ENCODE data around the gene PRSS27. TPM values are rescaled to one million over a fixed set of nuclear protein-coding genes. Genes with fewer than 3 reads are reported as not detected.

Gene PRSS27
- total RNA-seq, 6 experiments from 2014 or later: 0.17 to 0.43 (median 0.31) TPM

- H3K4me1 Mint-ChIP-seq (ENCODE audit: low read depth): no peaks in the 10 kb centered on the region
These were observed 7.5 kb downstream of the PRSS27 start for GRCh38 chr16:2712546-2712945.

GRCh38 chr16:2712063-2712441, 8.0 kb downstream of the PRSS27 start:
- Mint-ChIP-seq H3K4me3 (no peak overlapping the region), H3K9me3 (no peaks in the 10 kb centered on the region), H3K36me3 (ENCODE audit: low read depth) (no peaks in the 10 kb centered on the region), H3K27ac (no peak overlapping the region; the same call in 1 of the 2 replicates), H3K27me3 (ENCODE audit: insufficient read depth) (peaks cover 6% of the 10 kb centered on the region), H3K4me1 (ENCODE audit: low read depth) (no peaks in the 10 kb centered on the region)
- no peak for DNase-seq
- no peak for TF ChIP-seq CTCF (IDR thresholded peaks at IDR 0.05)

More at GRCh38 chr16:2712546-2712945, 7.5 kb downstream of the PRSS27 start:
- Mint-ChIP-seq H3K9me3 (no peaks in the 10 kb centered on the region), H3K27me3 (ENCODE audit: insufficient read depth) (peaks cover 6% of the 10 kb centered on the region), H3K36me3 (ENCODE audit: low read depth) (no peaks in the 10 kb centered on the region), H3K4me3 (no peak overlapping the region), H3K27ac (no peak overlapping the region)
- TF ChIP-seq CTCF (IDR thresholded peaks at IDR 0.05): no peak
- no peak for DNase-seq

GRCh38 chr16:2711370-2712062, 8.5 kb downstream of the PRSS27 start:
- H3K4me1 Mint-ChIP-seq (ENCODE audit: low read depth): no peaks in the 10 kb centered on the region
- H3K27me3 Mint-ChIP-seq (ENCODE audit: insufficient read depth): peaks cover 6% of the 10 kb centered on the region
- H3K36me3 Mint-ChIP-seq (ENCODE audit: low read depth): no peaks in the 10 kb centered on the region
- DNase-seq: no peak
- no peak for TF ChIP-seq CTCF (IDR thresholded peaks at IDR 0.05)
- H3K27ac Mint-ChIP-seq: no peak overlapping the region
- no peaks in the 10 kb centered on the region for H3K9me3 Mint-ChIP-seq
- H3K4me3 Mint-ChIP-seq: no peak overlapping the region

GRCh38 chr16:2710711-2711231, 9.3 kb downstream of the PRSS27 start:
- Mint-ChIP-seq H3K4me1 (ENCODE audit: low read depth) (no peaks in the 10 kb centered on the region), H3K27ac (no peak overlapping the region; the same call in 1 of the 2 replicates), H3K9me3 (no peaks in the 10 kb centered on the region), H3K4me3 (no peak overlapping the region), H3K27me3 (ENCODE audit: insufficient read depth) (peaks cover 6% of the 10 kb centered on the region), H3K36me3 (ENCODE audit: low read depth) (no peaks in the 10 kb centered on the region)
- no peak for TF ChIP-seq CTCF (IDR thresholded peaks at IDR 0.05)
- no peak for DNase-seq

DNA sequence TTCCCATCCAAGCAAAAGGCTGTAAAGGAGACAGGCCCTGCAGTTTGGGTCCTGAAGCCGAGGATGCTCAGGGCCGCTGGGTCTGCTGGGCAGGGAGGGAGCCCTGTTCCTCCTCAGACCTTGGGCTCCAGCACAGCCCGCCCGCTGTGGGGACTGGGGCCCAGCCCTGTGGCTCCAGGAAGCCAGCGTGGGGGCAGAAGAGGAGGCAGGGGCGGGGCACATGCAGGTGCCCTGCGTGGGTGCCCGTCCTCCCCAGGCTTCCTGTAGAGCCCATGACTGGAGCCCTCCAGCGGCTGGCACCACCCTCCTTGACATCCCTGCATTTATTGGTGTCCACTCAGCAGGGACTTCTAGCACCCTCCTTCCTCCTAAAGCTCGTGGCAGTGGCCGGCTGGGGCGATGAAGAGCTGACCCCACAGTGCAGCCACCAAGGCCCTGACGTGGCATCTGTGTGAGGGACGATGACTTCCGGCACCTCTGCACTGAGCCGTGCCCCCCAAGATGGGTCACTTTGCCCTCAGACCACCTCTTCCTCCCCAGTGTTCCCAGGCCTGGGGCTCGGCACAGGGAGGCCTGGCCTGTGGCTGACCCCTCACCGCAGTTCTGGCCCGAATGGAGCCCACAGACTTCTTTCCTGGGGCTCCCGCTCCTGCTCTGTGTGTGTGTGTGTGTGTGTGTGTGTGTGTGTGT, 9.9 kb downstream of the PRSS27 start:
- no peak for TF ChIP-seq CTCF (IDR thresholded peaks at IDR 0.05)
- no peak for DNase-seq
- no peak overlapping the region for H3K4me3 Mint-ChIP-seq
- peaks cover 6% of the 10 kb centered on the region for H3K27me3 Mint-ChIP-seq (ENCODE audit: insufficient read depth)
- no peaks in the 10 kb centered on the region for H3K4me1 Mint-ChIP-seq (ENCODE audit: low read depth)
- H3K27ac Mint-ChIP-seq: no peak overlapping the region
- no peaks in the 10 kb centered on the region for H3K36me3 Mint-ChIP-seq (ENCODE audit: low read depth)
- H3K9me3 Mint-ChIP-seq: no peaks in the 10 kb centered on the region
